C4-2B (cell line): ENCODE measurements around the gene SLC25A51.

ENCODE experiments used
- ZFX ChIP-seq: fragments of 450-650 bp; IDR thresholded peaks from 2 replicates; pipeline ENCODE4 v1.6.1; 2017
- TF ChIP-seq, protein P1 (sequence below): fragments of 450-650 bp; conservative IDR thresholded peaks from 2 replicates; pipeline ENCODE4 v1.5.1; 2017; ENCODE audit warnings: mild to moderate bottlenecking

GRCh38 chr9:37910271-37910670, 6.3 kb upstream of the SLC25A51 start:
- TF ChIP-seq, protein P1, sequence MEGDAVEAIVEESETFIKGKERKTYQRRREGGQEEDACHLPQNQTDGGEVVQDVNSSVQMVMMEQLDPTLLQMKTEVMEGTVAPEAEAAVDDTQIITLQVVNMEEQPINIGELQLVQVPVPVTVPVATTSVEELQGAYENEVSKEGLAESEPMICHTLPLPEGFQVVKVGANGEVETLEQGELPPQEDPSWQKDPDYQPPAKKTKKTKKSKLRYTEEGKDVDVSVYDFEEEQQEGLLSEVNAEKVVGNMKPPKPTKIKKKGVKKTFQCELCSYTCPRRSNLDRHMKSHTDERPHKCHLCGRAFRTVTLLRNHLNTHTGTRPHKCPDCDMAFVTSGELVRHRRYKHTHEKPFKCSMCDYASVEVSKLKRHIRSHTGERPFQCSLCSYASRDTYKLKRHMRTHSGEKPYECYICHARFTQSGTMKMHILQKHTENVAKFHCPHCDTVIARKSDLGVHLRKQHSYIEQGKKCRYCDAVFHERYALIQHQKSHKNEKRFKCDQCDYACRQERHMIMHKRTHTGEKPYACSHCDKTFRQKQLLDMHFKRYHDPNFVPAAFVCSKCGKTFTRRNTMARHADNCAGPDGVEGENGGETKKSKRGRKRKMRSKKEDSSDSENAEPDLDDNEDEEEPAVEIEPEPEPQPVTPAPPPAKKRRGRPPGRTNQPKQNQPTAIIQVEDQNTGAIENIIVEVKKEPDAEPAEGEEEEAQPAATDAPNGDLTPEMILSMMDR: no peak
- TF ChIP-seq ZFX: no peak
